22Rv1 (cell line): ENCODE results near the gene IGF1R.

Source experiments
- ZFX ChIP-seq: fragments of 450-650 bp; IDR thresholded peaks from 2 replicates; pipeline ENCODE4 v1.6.1; 2017; ENCODE audit warnings: antibody characterized with exemption, borderline replicate concordance
- TF ChIP-seq, protein P1 (sequence below): fragments of 450-650 bp; IDR thresholded peaks from 2 replicates; pipeline ENCODE4 v1.5.1; 2017; ENCODE audit warnings: mild to moderate bottlenecking

DNA sequence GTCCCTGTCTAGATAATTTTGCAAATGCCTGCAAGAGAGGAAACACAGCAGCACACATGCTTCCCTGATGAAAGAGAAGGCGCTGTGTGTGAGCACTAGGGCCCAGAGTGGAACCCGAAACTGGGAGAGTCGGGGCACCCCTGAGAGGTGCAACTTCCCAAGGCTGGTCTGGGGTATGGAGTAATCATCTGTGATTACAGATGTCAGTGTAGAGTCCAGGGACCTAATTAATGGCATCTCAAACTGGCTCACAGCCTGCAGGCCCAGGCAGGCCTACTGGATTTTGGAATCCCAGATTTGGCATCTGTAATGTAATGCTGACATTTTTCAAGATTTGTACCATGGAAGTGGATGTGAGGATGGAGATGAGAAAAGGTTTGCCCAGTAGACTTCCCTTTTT is 329.8 kb downstream of the IGF1R start:
- TF ChIP-seq ZFX = no peak
- TF ChIP-seq, protein P1, sequence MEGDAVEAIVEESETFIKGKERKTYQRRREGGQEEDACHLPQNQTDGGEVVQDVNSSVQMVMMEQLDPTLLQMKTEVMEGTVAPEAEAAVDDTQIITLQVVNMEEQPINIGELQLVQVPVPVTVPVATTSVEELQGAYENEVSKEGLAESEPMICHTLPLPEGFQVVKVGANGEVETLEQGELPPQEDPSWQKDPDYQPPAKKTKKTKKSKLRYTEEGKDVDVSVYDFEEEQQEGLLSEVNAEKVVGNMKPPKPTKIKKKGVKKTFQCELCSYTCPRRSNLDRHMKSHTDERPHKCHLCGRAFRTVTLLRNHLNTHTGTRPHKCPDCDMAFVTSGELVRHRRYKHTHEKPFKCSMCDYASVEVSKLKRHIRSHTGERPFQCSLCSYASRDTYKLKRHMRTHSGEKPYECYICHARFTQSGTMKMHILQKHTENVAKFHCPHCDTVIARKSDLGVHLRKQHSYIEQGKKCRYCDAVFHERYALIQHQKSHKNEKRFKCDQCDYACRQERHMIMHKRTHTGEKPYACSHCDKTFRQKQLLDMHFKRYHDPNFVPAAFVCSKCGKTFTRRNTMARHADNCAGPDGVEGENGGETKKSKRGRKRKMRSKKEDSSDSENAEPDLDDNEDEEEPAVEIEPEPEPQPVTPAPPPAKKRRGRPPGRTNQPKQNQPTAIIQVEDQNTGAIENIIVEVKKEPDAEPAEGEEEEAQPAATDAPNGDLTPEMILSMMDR = no peak
